Immature natural killer cell (primary cell): ENCODE data around the gene MRPS27. TPM values are rescaled to one million over a fixed set of nuclear protein-coding genes. Genes with fewer than 3 reads are reported as not detected.

Experiments used
- DNase-seq, 3 donors: peaks; one replicate each; pipeline ENCODE4 v3.0.0; 2022; ENCODE audit warnings: mixed read lengths in 1 of 3
- H3K27ac Mint-ChIP-seq, 6 donors: one replicate each; pipeline ENCODE4 v1.8.0; 2020; ENCODE audit warnings: mixed read lengths in 6 of 6, mild to moderate bottlenecking in 5 of 6, inconsistent platforms in 4 of 6, moderate library complexity in 3 of 6
- H3K27me3 Mint-ChIP-seq, 3 donors: one replicate each; pipeline ENCODE4 v1.8.0; 2020 to 2021; ENCODE audit warnings: low read depth in 3 of 3, mild to moderate bottlenecking in 3 of 3, mixed read lengths in 3 of 3, moderate library complexity in 3 of 3, inconsistent platforms in 1 of 3
- H3K36me3 Mint-ChIP-seq, 3 donors: one replicate each; pipeline ENCODE4 v1.8.0; 2020; ENCODE audit warnings: mixed read lengths in 3 of 3, inconsistent platforms in 2 of 3, mild to moderate bottlenecking in 2 of 3
- H3K4me1 Mint-ChIP-seq, 2 donors: one replicate each; pipeline ENCODE4 v1.8.0; 2020; ENCODE audit warnings: inconsistent platforms in 2 of 2, mild to moderate bottlenecking in 2 of 2, mixed read lengths in 2 of 2, moderate library complexity in 1 of 2
- H3K4me3 Mint-ChIP-seq, 5 donors: one replicate each; pipeline ENCODE4 v1.8.0; 2020; ENCODE audit warnings: mild to moderate bottlenecking in 5 of 5, mixed read lengths in 5 of 5, inconsistent platforms in 3 of 5, moderate library complexity in 3 of 5
- H3K9me3 Mint-ChIP-seq, 6 donors: one replicate each; pipeline ENCODE4 v1.8.0; 2020; ENCODE audit warnings: mild to moderate bottlenecking in 6 of 6, mixed read lengths in 6 of 6, inconsistent platforms in 4 of 6, moderate library complexity in 3 of 6
- polyA plus RNA-seq, 3 donors: library from polyadenylated mRNA; unstranded; fragments of 300-500 nt; fragmentation: Illumina TruSeq; gene quantifications; one replicate each; pipeline ENCODE4 v1.2.3, GENCODE V29; 2021

MRPS27 gene
- polyA plus RNA-seq, 3 donors from 2014 or later: 25.3 to 58.3 (median 40.9) TPM

DNA sequence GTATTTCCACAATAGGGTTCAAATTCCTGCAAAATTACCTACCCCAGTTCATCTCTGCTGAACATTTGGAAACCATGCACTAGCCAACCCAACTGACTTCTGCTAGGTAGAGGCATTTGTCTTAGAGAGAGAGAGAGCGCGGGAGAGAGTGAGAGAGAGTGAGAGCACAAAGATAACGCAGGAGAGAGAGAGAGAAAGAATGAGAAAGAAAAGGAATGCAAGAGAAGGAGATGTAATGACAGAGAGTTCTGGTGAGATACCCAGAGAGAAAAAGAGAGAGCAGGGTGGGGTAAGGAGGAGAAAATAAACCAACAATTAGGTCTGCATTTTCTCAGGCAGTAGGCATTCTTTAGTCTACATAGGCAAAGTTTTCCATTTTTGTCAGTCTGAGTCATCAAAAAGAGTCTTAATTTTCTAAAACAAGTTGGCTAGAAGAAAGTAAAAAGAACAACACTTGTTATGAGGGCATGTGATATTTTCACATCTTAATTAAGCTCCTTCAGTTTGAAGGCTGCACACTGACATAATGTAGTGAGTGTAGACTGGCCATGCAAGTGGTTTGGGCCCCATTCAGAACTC is 114.5 kb downstream of the MRPS27 start:
- H3K4me1 Mint-ChIP-seq: no peaks in the 10 kb centered on the region
- H3K4me3 Mint-ChIP-seq: no peak overlapping the region
- DNase-seq: no peak
- H3K27me3 Mint-ChIP-seq: peaks cover 3 to 9% (median 4%) of the 10 kb centered on the region in 3 donors
- H3K36me3 Mint-ChIP-seq: peaks cover 6 to 22% (median 19%) of the 10 kb centered on the region in 3 donors
- H3K9me3 Mint-ChIP-seq: no peaks in the 10 kb centered on the region
- no peak overlapping the region for H3K27ac Mint-ChIP-seq

GRCh38 chr5:72204946-72205345 is 115.1 kb downstream of the MRPS27 start:
- no peak overlapping the region for H3K4me3 Mint-ChIP-seq
- H3K9me3 Mint-ChIP-seq: no peaks in the 10 kb centered on the region
- peaks cover 3 to 9% (median 4%) of the 10 kb centered on the region in 3 donors for H3K27me3 Mint-ChIP-seq
- no peak for DNase-seq
- H3K36me3 Mint-ChIP-seq: peaks cover 6 to 22% (median 19%) of the 10 kb centered on the region in 3 donors
- no peaks in the 10 kb centered on the region for H3K4me1 Mint-ChIP-seq
- no peak overlapping the region for H3K27ac Mint-ChIP-seq

- no peaks in the 10 kb centered on the region for H3K9me3 Mint-ChIP-seq
- peaks cover 3 to 23% (median 9%) of the 10 kb centered on the region in 3 donors for H3K36me3 Mint-ChIP-seq
- peaks cover 3 to 7% (median 5%) of the 10 kb centered on the region in 3 donors for H3K27me3 Mint-ChIP-seq
- no peak for DNase-seq
- H3K4me1 Mint-ChIP-seq: no peaks in the 10 kb centered on the region
- no peak overlapping the region for H3K27ac Mint-ChIP-seq
- H3K4me3 Mint-ChIP-seq: no peak overlapping the region
These were observed 116.7 kb downstream of the MRPS27 start for GRCh38 chr5:72203251-72203845.

DNA sequence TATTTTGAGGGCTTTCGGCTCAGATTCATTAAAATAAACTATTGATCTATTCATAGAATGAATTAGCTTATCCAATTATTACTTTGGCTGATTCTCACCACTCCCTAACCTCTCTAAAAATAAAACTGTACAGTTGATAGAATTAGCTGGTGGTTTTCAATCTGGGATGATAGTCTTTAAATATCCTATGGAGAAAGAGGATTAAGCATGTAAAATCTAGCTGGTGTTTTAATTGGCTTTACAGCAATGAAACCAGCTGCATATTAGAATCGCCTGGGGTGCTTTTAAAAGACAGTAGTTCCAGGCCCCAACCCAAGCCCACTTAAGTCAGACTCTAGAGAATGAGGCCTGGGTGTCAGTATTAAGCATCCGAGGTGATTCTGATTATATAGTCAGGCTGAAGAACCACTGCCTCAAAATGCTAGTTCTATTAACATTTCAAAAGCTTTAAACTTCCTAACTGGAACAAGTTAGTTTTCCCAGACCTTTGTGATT is 117.7 kb downstream of the MRPS27 start:
- no peaks in the 10 kb centered on the region for H3K4me1 Mint-ChIP-seq
- peaks cover 3 to 11% (median 4%) of the 10 kb centered on the region in 3 donors for H3K27me3 Mint-ChIP-seq
- peaks cover 3 to 17% (median 8%) of the 10 kb centered on the region in 3 donors for H3K36me3 Mint-ChIP-seq
- no peaks in the 10 kb centered on the region for H3K9me3 Mint-ChIP-seq
- no peak for DNase-seq
- H3K4me3 Mint-ChIP-seq: no peak overlapping the region
- H3K27ac Mint-ChIP-seq: no peak overlapping the region

GRCh38 chr5:72199681-72200080 is 120.4 kb downstream of the MRPS27 start:
- Mint-ChIP-seq H3K36me3 (peaks cover 6 to 8% (median 8%) of the 10 kb centered on the region in 3 donors), H3K27me3 (peaks cover 2 to 28% (median 12%) of the 10 kb centered on the region in 3 donors), H3K4me3 (no peak overlapping the region), H3K27ac (no peak overlapping the region), H3K9me3 (peaks cover 0 to 4% (median 0%) of the 10 kb centered on the region in 6 donors), H3K4me1 (peaks cover 6 to 10% of the 10 kb centered on the region in 2 donors)
- DNase-seq: no peak

- no peak for DNase-seq
- Mint-ChIP-seq H3K9me3 (peaks cover 0 to 4% (median 0%) of the 10 kb centered on the region in 6 donors), H3K27me3 (peaks cover 2 to 27% (median 14%) of the 10 kb centered on the region in 3 donors), H3K4me3 (no peak overlapping the region), H3K4me1 (peaks cover 7 to 12% of the 10 kb centered on the region in 2 donors), H3K36me3 (peaks cover 6 to 8% (median 8%) of the 10 kb centered on the region in 3 donors), H3K27ac (no peak overlapping the region)
These were observed 122.6 kb downstream of the MRPS27 start for GRCh38 chr5:72197393-72197792.

GRCh38 chr5:72195581-72195980 is 124.5 kb downstream of the MRPS27 start:
- no peak overlapping the region for H3K27ac Mint-ChIP-seq
- peaks cover 6 to 8% (median 8%) of the 10 kb centered on the region in 3 donors for H3K36me3 Mint-ChIP-seq
- peaks cover 7 to 12% of the 10 kb centered on the region in 2 donors for H3K4me1 Mint-ChIP-seq
- peaks cover 0 to 34% (median 10%) of the 10 kb centered on the region in 3 donors for H3K27me3 Mint-ChIP-seq
- no peak for DNase-seq
- peaks cover 0 to 4% (median 0%) of the 10 kb centered on the region in 6 donors for H3K9me3 Mint-ChIP-seq
- peak overlapping the region in 2 of 5 donors; percentile 2 to 80 for H3K4me3 Mint-ChIP-seq

GRCh38 chr5:72194846-72195245 is 125.2 kb downstream of the MRPS27 start:
- H3K4me1 Mint-ChIP-seq: peaks cover 7 to 12% of the 10 kb centered on the region in 2 donors

DNA sequence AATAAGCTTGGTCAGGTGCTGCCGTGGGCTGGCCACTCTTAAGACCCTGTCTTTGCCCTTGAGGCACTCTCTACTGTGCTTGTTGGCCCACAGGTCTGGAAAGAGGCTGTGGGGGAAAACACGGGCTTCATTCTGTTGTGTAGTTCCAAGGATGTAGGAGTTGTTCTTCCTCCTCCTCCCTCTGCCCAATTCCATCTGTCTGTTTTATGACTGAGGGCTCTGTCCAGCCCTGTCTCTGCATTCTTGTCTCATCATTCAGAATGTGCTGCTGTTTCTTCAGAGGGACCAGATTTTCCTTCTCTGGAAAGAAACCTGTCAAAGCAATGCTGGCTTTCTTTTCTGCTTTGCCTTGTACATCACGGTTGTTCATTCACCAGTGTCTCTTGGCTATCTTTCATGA is 128.6 kb downstream of the MRPS27 start:
- no peak for DNase-seq
- no peak overlapping the region for H3K4me3 Mint-ChIP-seq
- peak overlapping the region in 1 of 6 donors; percentile 33 for H3K27ac Mint-ChIP-seq
- peaks cover 7 to 12% of the 10 kb centered on the region in 2 donors for H3K4me1 Mint-ChIP-seq
- H3K9me3 Mint-ChIP-seq: peaks cover 0 to 4% (median 0%) of the 10 kb centered on the region in 6 donors
- H3K36me3 Mint-ChIP-seq: peaks cover 4 to 8% (median 6%) of the 10 kb centered on the region in 3 donors
- peaks cover 2 to 32% (median 13%) of the 10 kb centered on the region in 3 donors for H3K27me3 Mint-ChIP-seq

More at GRCh38 chr5:72194846-72195245, 125.2 kb downstream of the MRPS27 start:
- Mint-ChIP-seq H3K27ac (peak overlapping the region in 4 of 6 donors; percentile 20 to 84 (median 56)), H3K4me3 (peak overlapping the region; percentile 37 to 80 (median 56)), H3K36me3 (peaks cover 6 to 8% (median 8%) of the 10 kb centered on the region in 3 donors), H3K27me3 (peaks cover 2 to 34% (median 10%) of the 10 kb centered on the region in 3 donors), H3K9me3 (peaks cover 0 to 4% (median 0%) of the 10 kb centered on the region in 6 donors)
- DNase-seq: peak; percentile 55 to 74 (median 58)

DNA sequence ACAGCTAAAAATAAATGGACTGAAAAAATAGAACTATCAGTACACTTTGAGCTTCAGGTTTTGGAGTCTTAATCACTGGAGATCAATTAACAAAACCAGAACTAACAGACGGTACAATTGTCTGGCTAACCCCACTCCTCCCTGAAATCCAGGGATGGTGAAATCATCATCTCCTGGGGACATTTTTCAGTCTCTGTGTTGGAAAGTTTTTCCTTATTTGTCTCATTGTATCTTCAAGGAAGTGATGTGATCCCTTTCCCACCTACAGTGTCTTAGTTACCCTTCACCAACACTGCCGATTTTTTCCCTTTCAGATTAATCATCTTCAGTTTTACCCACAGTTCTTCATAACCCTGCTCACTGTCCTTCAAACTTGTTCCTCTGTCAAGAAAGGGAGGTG is 130.9 kb downstream of the MRPS27 start:
- no peak for DNase-seq
- no peaks in the 10 kb centered on the region for H3K9me3 Mint-ChIP-seq
- no peaks in the 10 kb centered on the region for H3K4me1 Mint-ChIP-seq
- H3K36me3 Mint-ChIP-seq: no peaks in the 10 kb centered on the region
- H3K27me3 Mint-ChIP-seq: peaks cover 3 to 19% (median 5%) of the 10 kb centered on the region in 3 donors
- H3K27ac Mint-ChIP-seq: no peak overlapping the region
- no peak overlapping the region for H3K4me3 Mint-ChIP-seq

DNA sequence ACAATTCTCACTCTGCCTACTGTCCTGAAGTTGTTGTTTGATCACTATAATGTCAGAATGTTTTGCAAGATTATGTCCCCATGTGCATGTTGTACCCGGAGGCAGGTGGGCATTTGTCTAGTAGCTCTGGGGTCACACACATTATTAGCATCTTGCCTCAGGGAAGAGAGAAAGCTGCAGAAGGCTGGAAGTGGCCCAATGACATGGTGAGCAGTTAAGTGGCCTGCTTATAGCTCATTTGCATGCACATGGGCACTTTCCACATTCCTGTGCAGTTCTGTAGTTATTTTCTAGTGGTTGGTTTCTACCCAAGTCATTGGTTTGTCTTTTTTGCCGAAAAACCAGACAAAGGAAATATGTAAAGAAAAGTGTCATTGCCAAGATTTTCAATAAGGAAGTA is 131.9 kb downstream of the MRPS27 start:
- Mint-ChIP-seq H3K27me3 (peaks cover 3 to 26% (median 5%) of the 10 kb centered on the region in 3 donors), H3K36me3 (no peaks in the 10 kb centered on the region), H3K27ac (no peak overlapping the region), H3K9me3 (no peaks in the 10 kb centered on the region), H3K4me3 (no peak overlapping the region), H3K4me1 (no peaks in the 10 kb centered on the region)
- DNase-seq: no peak

DNA sequence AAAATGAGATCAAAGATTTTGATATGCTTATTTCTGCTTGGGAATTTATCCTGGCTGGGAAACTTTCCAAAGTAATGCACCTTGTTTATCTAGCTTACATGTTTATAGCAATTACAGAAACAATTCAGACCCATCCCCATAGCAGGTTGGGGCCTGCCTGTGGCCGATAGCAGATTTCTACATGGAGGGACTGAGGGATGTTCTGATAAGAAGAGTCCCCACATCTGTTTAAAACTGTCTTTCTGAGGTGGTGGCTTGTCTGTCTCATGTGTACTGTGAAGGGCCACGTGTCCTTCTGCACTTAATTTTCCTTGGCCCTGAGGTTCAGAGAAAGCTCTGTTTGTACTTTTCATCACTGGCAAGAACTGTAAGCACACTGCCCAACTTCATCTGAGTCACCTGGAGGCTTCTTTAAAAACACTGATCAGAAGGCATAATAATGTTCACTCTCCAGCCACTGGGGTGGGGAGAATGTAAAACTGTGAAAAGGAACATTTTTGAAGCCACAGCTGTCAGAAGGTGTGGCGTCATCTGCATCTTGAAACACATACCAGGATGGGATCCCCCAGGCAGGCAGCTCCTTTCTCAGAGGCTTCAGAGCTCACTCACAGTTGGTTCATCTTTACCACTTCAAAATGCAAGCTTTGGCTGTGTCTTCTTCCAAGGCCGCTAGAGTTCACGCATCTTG is 132.5 kb downstream of the MRPS27 start:
- H3K4me1 Mint-ChIP-seq: no peaks in the 10 kb centered on the region
- H3K27ac Mint-ChIP-seq: no peak overlapping the region
- DNase-seq: no peak
- H3K36me3 Mint-ChIP-seq: no peaks in the 10 kb centered on the region
- no peaks in the 10 kb centered on the region for H3K9me3 Mint-ChIP-seq
- peaks cover 3 to 27% (median 5%) of the 10 kb centered on the region in 3 donors for H3K27me3 Mint-ChIP-seq
- H3K4me3 Mint-ChIP-seq: no peak overlapping the region

DNA sequence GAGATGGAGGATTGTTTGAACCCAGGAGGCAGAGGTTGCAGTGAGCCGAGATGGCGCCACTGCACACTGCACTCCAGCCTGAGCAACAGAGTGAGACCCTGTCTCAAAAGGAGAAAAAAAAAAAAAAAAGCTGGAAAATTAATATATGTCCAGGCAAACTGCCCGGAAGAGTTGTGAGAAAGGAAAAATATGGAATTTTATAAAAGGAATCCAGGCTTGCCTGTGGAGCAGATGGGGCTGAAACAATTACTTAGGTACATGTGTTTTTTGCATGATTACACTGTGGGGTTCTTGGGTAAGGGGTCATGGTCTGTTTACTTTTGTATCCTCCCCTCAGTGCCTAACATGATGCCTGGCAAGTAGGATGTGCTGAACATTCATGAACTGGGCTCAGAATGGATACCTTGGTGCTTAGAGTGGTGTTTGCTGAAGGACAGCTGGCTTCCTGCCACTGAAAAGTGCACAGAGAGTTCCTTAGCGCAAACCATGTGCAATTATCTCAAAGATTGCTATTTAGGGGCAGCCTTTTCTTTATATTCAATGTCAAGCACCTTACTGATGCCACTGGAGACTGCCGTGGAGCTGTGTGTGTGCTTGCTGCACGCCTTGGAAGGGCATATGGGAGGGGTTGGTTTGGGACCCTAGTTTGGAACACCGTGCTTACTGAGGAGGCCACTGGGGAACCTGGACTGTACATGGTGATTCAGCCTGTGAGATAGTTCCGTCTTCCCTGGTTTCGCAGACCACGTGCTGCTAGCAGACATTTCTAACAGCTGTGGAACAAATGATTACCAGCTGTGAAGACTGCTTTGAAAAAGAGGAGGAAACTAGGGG is 134.3 kb downstream of the MRPS27 start:
- H3K27me3 Mint-ChIP-seq: peaks cover 3 to 20% (median 8%) of the 10 kb centered on the region in 3 donors
- no peak overlapping the region for H3K4me3 Mint-ChIP-seq
- no peak overlapping the region for H3K27ac Mint-ChIP-seq
- no peaks in the 10 kb centered on the region for H3K9me3 Mint-ChIP-seq
- H3K4me1 Mint-ChIP-seq: no peaks in the 10 kb centered on the region
- DNase-seq: no peak
- no peaks in the 10 kb centered on the region for H3K36me3 Mint-ChIP-seq
